Tibial nerve (tissue), 3 donors: ENCODE results near the gene NPR1.

Source experiments
- CTCF ChIP-seq, 5 experiments: fragments of 200-600 bp in 3 of 5; fragments of 450-650 bp in 2 of 5; sonication (generic) in 3 of 5; IDR thresholded peaks; one replicate each; pipeline ENCODE4 v1.5.1; 2016 to 2019; ENCODE audit warnings: antibody characterized with exemption in 5 of 5, mild to moderate bottlenecking in 3 of 5, moderate library complexity in 2 of 5
- POLR2A ChIP-seq, 2 donors: fragments of 450-650 bp; IDR thresholded peaks; one replicate each; pipeline ENCODE4 v1.6.1; 2017; ENCODE audit warnings: antibody characterized with exemption in 2 of 2, mild to moderate bottlenecking in 2 of 2, moderate library complexity in 2 of 2

GRCh38 chr1:153630384-153630783 lies 48.1 kb upstream of the NPR1 start:
- TF ChIP-seq CTCF (IDR thresholded peaks at IDR 0.05) (no peak), POLR2A (IDR thresholded peaks at IDR 0.05) (no peak)
